ENCODE measurements around the gene ENO1.
A peak's percentile ranks its signal among the peaks of the same experiment; 100 is the strongest.

ENO1 gene

GRCh38 chr1:8870103-8870502 lies 8.4 kb downstream of the ENO1 start:
- no peak for DNase-seq

DNA sequence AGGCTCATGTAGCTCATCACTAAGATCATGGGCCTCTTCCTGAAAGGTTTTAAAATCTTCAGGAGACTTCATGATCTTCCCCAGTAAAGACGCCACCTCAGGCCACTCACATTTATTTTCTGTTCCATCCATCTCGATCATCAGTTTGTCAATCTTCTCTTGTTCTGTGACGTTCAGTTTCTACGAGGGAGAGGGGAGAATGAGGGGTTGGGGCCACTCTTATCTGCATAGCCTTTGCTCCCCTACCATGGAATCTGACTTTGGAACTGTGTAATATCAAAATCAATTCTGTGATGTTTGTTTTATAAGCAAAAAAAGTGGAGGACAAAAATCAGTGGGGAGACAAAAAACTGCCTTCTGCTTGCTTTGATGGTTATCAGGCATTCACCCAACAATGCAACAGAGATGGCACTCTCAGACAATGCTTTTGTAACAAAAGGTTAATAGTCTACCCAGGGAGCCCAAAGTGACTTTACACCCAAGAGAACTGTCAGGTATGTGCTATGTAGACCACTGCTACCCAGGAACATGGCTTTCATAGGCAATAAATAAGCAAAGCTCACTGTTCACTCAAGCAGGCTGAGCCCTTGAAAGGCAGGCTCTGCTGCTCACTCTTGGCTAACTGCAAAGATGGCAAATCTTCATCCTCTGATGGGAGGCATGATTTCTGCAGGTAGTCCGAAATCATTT lies 10.5 kb downstream of the ENO1 start:
- no peak for DNase-seq

DNA sequence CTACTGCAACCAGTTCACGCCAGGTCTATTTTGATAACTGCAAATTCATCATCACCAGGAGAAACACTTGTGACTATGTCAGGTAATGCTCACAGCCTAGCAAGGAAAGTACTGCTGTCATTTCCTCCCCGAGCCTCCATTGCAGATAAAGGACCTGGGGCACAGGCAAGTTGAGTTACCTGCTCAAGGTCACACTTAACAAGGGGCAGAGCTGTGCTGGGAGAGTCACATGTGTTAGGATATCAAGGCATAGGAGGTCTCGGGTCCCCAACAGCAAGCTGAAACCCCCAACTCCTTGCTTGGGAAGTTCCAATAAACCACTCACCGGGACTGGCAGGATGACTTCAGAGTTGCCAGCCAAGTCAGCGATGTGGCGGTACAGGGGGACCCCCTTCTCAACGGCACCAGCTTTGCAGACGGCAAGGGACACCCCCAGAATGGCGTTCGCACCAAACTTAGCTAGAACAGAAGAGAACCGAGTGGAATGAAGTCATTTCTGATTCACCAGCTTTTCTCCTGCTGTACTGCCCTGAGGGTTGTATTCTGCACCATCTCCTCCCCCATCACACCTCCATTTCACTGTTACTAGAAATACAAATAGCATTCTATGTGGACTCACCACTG lies 11.6 kb downstream of the ENO1 start:
- DNase-seq: no peak

DNA sequence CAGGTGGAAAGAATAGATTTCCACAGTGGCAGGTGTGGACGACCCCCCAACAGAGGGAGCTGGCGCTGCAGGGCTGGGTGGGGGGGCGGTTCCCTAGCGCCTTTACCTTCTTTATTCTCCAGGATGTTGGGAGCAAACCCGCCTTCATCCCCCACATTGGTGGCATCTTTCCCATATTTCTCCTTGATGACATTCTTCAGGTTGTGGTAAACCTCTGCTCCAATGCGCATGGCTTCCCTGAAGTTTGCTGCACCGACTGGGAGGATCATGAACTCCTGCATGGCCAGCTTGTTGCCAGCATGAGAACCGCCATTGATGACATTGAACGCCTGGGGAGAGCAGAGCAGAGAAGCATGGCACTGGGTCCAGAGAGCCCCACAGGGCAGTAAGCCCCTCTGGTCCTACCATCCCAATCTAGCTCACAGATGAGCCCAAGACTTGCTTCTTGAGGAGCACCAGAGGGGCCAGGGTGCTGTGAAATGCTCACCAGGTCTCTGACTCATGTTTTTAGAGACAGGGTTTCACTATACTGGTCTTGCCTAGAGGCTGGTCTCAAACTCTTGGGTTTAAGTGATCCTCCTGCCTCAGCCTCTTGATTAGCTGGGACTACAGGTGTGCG lies 12.2 kb downstream of the ENO1 start:
- DNase-seq: no peak

DNA sequence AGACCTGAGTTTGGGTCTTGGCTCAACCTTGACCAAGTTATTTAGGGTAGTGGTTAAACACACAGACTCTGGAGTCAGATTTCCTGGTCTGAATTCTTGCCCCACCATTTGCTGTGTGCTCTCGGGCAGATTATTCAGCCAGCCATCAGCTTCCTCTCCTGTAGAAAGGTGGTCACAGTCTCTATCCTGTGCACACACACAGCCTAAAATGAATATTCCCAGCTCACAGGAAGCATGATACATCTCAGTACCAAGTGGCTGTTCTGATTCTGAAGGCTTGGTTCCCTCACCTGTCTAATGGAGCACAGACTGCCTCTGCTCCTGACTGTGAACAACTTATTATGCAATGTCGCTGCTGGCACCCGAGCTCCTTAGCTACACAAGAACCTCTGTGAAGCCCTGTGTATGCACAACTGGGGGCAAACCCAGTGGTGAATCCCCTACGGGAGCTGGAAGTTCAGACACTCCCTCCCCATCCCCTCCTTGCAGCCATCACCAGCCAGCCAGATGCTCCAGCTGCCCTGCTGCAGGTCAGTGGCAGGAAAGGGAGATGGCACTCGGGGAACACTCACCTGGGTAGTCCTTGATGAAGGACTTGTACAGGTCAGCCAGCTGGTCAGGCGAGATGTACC lies 13.7 kb downstream of the ENO1 start:
- DNase-seq: no peak

DNA sequence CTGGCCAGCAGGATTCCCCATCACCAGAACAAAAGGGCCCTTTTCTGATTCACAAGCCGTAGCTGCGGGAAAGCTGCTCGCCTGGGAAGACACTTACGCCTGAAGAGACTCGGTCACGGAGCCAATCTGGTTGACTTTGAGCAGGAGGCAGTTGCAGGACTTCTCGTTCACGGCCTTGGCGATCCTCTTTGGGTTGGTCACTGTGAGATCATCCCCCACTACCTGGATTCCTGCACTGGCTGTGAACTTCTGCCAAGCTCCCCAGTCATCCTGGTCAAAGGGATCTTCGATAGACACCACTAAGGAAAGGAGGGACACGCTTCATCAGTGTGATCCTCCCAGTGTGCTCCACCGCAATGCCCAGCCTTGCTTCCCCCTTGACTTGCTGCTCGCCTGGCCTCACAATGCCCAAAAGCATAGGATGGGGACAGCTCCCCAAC lies 14.7 kb downstream of the ENO1 start:
- no peak for DNase-seq

GRCh38 chr1:8863138-8863537 lies 15.3 kb downstream of the ENO1 start:
- DNase-seq: no peak

DNA sequence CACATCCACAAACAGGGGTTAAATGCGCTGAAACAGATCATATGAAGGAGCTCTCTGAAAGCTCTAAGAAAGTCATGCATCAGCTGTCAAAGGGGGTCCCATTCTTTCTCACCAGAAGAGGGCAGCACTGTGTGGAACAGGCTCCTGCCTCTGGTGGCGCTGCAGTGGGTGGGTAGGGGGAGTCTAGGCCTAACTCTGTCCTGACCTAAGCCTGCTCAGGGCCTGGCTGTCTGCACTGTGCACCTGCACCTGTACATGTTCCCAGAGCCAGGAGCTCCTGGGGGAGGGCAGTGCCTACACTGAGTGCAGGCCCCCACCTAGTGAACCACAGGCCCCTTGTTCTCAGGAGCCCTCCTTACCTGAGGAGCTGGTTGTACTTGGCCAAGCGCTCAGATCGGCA lies 16.0 kb downstream of the ENO1 start:
- peak in 1 of 2 experiments; percentile 36 for DNase-seq

GRCh38 chr1:8860738-8861516 lies 17.6 kb downstream of the ENO1 start:
- no peak for DNase-seq

DNA sequence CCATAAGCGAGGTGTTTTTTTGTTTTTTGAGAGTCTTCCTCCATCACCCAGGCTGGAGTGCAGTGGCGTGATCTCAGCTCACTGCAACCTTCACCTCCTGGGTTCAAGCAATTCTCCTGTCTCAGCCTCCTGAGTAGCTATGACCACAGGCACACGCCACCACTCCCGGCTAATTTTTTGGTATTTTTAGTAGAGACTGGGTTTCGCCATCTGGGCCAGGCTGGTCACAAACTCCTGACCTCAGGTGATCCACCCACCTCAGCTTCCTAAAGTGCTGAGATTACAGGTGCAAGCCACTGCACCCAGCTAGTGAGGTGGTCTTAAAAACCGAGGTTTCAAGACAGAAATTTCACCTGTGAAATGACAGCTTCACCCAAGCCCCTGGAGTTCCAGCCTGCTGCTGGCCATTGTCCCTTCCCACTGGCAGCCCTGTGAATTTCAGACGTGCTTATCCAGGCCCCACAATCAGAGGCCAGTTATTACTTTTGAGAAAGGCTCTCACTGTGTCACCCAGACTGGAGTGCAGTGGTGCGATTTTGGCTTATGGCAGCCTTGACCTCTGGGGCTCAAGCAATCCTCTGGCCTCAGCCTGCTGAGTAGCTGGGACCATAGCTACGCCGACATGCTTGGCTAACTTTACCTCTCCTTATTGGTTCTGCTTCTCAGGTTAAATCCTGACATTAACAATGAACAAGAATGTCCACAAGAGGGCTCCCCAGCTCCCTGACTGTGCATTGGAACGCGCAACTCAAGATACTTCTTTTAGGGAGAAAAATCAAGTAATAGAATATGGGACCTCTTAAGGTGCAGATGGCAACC lies 19.4 kb downstream of the ENO1 start:
- peak in 1 of 2 experiments; percentile 71 for DNase-seq

DNA sequence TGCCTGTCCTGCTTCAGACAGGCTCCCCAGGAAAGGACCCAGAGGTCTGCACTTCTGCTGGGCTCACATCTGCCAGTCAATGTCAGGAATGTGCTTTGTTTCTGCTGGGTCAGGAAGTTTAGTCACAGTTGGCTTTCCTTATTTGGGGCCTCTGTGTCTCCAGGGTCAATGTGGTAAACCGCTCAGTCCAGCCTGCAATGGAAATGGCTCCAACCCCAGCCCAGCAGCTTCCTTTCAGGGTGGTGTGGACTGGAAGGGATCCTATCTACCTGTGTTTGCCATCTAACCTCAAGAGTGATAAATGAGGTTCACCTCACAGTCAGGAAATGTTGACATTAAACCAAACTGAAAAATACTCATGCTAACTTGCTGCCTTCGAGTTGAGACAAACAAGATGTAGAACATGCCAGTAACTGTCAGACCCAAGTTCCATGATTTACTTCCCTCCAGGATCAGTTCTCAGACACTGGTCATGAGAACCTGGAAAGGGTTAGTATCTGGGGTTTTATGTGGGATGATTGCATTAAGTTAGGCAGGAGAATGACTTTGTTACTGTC lies 20.3 kb downstream of the ENO1 start:
- DNase-seq: no peak

DNA sequence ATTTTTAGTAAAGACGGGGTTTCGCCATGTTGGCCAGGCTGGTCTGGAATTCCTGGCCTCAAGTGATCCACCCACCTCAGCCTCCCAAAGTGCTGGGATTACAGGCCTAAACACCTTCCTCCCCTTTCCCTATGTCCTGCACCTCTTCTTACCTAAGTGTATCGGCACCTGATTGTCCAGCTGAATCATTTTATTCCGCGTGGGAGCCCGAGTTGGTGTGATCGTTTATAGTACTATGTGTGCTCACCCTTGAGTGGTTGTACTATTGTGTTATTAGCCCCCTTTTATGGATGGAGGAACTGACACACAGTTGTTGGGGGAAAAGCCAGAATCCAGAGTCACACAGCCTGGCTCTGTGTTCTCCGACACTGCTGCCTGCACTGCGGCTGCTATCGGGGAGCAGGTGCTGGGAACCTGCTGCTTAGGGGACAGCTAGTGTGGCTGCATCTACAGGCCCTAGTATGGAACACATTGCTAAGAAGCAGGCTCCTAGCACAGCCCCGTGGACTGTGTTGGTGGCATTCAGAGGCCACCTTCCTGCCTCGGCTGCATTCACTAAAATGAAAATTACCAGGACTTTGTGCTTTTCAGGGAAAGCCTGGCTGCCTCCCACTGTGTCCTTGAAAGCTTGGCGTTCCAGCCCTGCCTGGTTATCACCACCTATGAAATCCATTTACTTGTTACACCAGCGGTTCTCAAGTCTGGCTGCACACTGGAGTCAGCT lies 21.6 kb downstream of the ENO1 start:
- DNase-seq: no peak

GRCh38 chr1:8854240-8854639 lies 24.2 kb downstream of the ENO1 start:
- peak; percentile 38 to 56 for DNase-seq

- DNase-seq: no peak
These were observed 27.4 kb downstream of the ENO1 start for GRCh38 chr1:8851060-8851459.

- DNase-seq: peak; percentile 89 to 95
These were observed 29.7 kb downstream of the ENO1 start for GRCh38 chr1:8848663-8849386.

- peak in 1 of 2 experiments; percentile 28 for DNase-seq
These were observed 30.5 kb downstream of the ENO1 start for GRCh38 chr1:8847990-8848389.

DNA sequence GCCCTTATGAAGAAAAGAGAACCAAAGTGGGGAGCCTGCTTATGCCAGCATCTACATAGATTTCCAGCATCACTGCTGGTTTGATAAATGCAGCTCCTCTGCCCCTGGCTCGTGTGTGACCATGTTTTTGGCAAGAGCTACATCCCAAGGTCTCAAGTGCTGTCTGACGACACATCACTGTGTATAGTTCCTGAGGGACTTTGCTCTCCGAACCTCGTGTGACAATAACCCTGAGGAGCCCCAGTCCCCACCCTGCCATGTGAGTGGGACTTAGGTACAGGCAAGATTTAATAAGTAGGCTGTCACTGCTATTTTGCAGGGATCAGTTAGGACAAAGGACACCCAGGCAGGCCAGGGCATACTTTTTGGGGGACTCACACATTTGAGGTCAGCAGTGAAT lies 32.2 kb downstream of the ENO1 start:
- DNase-seq: no peak

- no peak for DNase-seq
These were observed 33.1 kb downstream of the ENO1 start for GRCh38 chr1:8845104-8846097.

- peak; percentile 92 to 98 for DNase-seq
These were observed 33.9 kb downstream of the ENO1 start for GRCh38 chr1:8844501-8845006.

All from NCI-H524 (cell line).